ENCODE measurements around the gene RAB4A.

The RAB4A gene

GRCh38 chr1:229270547-229271447 is at the start of gene RAB4A:
Gene RAB4A (plus strand): TSS chr1:229271111. CDS start chr1:229271340, 229 bp downstream.
- peak; percentile 53 for DNase-seq (ENCODE audit: low read depth, low spot score)

- DNase-seq (ENCODE audit: low read depth, low spot score) = no peak
Observed at GRCh38 chr1:229222081-229222480, 48.8 kb upstream of the RAB4A start.

- no peak for DNase-seq (ENCODE audit: low read depth, low spot score)
Observed at GRCh38 chr1:229223498-229223897, 47.4 kb upstream of the RAB4A start.

GRCh38 chr1:229224308-229224707 is 46.6 kb upstream of the RAB4A start:
- no peak for DNase-seq (ENCODE audit: low read depth, low spot score)

- no peak for DNase-seq (ENCODE audit: low read depth, low spot score)
Observed at GRCh38 chr1:229225331-229225782, 45.6 kb upstream of the RAB4A start.

- DNase-seq (ENCODE audit: low read depth, low spot score) = no peak
Observed at GRCh38 chr1:229226796-229227195, 44.1 kb upstream of the RAB4A start.

GRCh38 chr1:229227298-229227919 is 43.5 kb upstream of the RAB4A start:
- DNase-seq (ENCODE audit: low read depth, low spot score) = no peak

GRCh38 chr1:229228522-229228921 is 42.4 kb upstream of the RAB4A start:
- DNase-seq (ENCODE audit: low read depth, low spot score) = no peak

GRCh38 chr1:229229137-229229720 is 41.7 kb upstream of the RAB4A start:
- no peak for DNase-seq (ENCODE audit: low read depth, low spot score)

- no peak for DNase-seq (ENCODE audit: low read depth, low spot score)
Observed at GRCh38 chr1:229229721-229230139, 41.2 kb upstream of the RAB4A start.

- no peak for DNase-seq (ENCODE audit: low read depth, low spot score)
Observed at GRCh38 chr1:229230140-229230892, 40.6 kb upstream of the RAB4A start.

GRCh38 chr1:229230893-229231753 is 39.8 kb upstream of the RAB4A start:
- DNase-seq (ENCODE audit: low read depth, low spot score) = peak; percentile 28

GRCh38 chr1:229231754-229232119 is 39.2 kb upstream of the RAB4A start:
- no peak for DNase-seq (ENCODE audit: low read depth, low spot score)

- DNase-seq (ENCODE audit: low read depth, low spot score) = no peak
Observed at GRCh38 chr1:229234870-229235472, 35.9 kb upstream of the RAB4A start.

- DNase-seq (ENCODE audit: low read depth, low spot score) = no peak
Observed at GRCh38 chr1:229237320-229237719, 33.6 kb upstream of the RAB4A start.

- DNase-seq (ENCODE audit: low read depth, low spot score) = no peak
Observed at GRCh38 chr1:229238231-229238630, 32.7 kb upstream of the RAB4A start.

- no peak for DNase-seq (ENCODE audit: low read depth, low spot score)
Observed at GRCh38 chr1:229238674-229239415, 32.1 kb upstream of the RAB4A start.

- no peak for DNase-seq (ENCODE audit: low read depth, low spot score)
Observed at GRCh38 chr1:229240532-229240931, 30.4 kb upstream of the RAB4A start.

GRCh38 chr1:229241390-229241789 is 29.5 kb upstream of the RAB4A start:
- no peak for DNase-seq (ENCODE audit: low read depth, low spot score)

GRCh38 chr1:229243638-229244037 is 27.3 kb upstream of the RAB4A start:
- no peak for DNase-seq (ENCODE audit: low read depth, low spot score)
